ENCODE measurements around the gene SLC6A12. TPM values are rescaled to one million over a fixed set of nuclear protein-coding genes. Genes with fewer than 3 reads are reported as not detected.
A peak's percentile ranks its signal among the peaks of the same experiment; 100 is the strongest.
"Not testable (repeated sequence)": the region's sequence is repeated elsewhere in the genome, so short reads cannot be mapped to it uniquely, and the experiment has no call there.

Gene SLC6A12
- total RNA-seq, 2 experiments from 2014 or later: not detected

DNA sequence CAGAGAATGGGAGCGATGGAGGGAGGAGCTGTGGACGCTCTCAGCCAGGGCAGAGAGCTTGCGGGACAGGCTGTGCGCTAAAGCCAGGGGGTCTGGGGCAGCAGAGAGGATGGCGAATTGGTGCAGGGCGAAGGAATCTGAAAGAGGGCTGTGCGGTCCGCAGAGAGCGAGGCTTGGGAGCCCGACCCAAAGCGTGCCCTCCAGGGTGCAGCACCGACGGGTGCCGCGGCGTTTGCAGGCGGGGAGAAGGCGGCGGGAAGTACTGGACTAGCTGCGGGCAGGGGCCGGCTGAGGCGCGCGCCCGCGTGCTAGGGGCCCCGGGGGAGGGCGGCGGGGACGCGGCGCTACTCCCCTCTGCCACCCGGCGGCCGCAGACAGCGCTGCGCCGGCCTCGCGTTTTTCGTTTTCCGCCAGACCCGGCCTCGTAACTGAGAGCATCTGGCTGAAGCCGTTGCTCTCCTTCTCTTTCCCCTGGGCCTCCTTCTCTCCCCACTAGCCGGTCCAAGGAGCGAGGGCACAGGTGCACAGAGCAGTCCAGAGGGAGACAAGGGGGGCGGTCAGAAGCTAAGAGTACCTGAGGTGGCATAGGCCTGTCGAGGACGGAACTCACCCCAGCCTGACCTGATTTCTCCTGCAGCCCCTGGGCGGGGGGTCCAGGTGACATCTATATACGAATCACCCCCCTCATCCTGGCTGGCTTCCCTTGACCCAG lies 24.9 kb downstream of the SLC6A12 start:
- ATAC-seq (ENCODE audit: poor library complexity): peak; percentile 67
- Mint-ChIP-seq H3K27ac (no peak overlapping the region), H3K36me3 (ENCODE audit: low read depth) (no peaks in the 10 kb centered on the region), H3K4me3 (peak overlapping the region; percentile 88), H3K27me3 (peaks cover 52% of the 10 kb centered on the region), H3K4me1 (ENCODE audit: low read depth) (no peaks in the 10 kb centered on the region), H3K9me3 (no peaks in the 10 kb centered on the region)
- intact Hi-C loops (cut with DNase I, micrococcal nuclease): no loop called here
- DNase-seq: peak in 11 of 14 experiments; percentile 3 to 54 (median 14)
- peaks cover 5% of the 10 kb centered on the region for H3K4me1 ChIP-seq (ENCODE audit: insufficient read depth, low read length)
- H3K4me3 ChIP-seq (ENCODE audit: low read length): peak overlapping the region; percentile 31
- CTCF ChIA-PET: no interaction called here
- H3K27me3 ChIP-seq (ENCODE audit: control insufficient read depth in 1 of 2, insufficient read depth in 2 of 2, low read length in 2 of 2): peaks cover 0 to 15% of the 10 kb centered on the region in 2 experiments
- POLR2A ChIA-PET: no interaction called here
- no peaks in the 10 kb centered on the region for H3K36me3 ChIP-seq (ENCODE audit: insufficient read depth, low read length)
- TF ChIP-seq CTCF (IDR thresholded peaks at IDR 0.05): peak; percentile 55
- peaks cover 0 to 11% of the 10 kb centered on the region in 2 experiments for H3K9me3 ChIP-seq (ENCODE audit: control insufficient read depth in 1 of 2, insufficient read depth in 1 of 2, low read length in 2 of 2)
- H3K27ac ChIP-seq (ENCODE audit: low read depth in 1 of 2, low read length in 2 of 2): no peak overlapping the region

GRCh38 chr12:187986-188909 lies 25.7 kb downstream of the SLC6A12 start:
- DNase-seq; H3K27ac ChIP-seq (ENCODE audit: low read depth in 1 of 2, low read length in 2 of 2); H3K27ac Mint-ChIP-seq; ATAC-seq (ENCODE audit: poor library complexity); H3K4me1 Mint-ChIP-seq (ENCODE audit: low read depth); H3K36me3 ChIP-seq (ENCODE audit: insufficient read depth, low read length); CTCF ChIA-PET; H3K4me1 ChIP-seq (ENCODE audit: insufficient read depth, low read length); POLR2A ChIA-PET; H3K9me3 Mint-ChIP-seq; intact Hi-C loops (cut with DNase I, micrococcal nuclease); H3K36me3 Mint-ChIP-seq (ENCODE audit: low read depth): not testable (repeated sequence)
- Mint-ChIP-seq H3K27me3 (peaks cover 45% of the 10 kb centered on the region), H3K4me3 (peak overlapping the region; percentile 88)
- peaks cover 0 to 12% of the 10 kb centered on the region in 2 experiments for H3K27me3 ChIP-seq (ENCODE audit: control insufficient read depth in 1 of 2, insufficient read depth in 2 of 2, low read length in 2 of 2)
- peak overlapping the region; percentile 31 for H3K4me3 ChIP-seq (ENCODE audit: low read length)
- peaks cover 0 to 11% of the 10 kb centered on the region in 2 experiments for H3K9me3 ChIP-seq (ENCODE audit: control insufficient read depth in 1 of 2, insufficient read depth in 1 of 2, low read length in 2 of 2)

DNA sequence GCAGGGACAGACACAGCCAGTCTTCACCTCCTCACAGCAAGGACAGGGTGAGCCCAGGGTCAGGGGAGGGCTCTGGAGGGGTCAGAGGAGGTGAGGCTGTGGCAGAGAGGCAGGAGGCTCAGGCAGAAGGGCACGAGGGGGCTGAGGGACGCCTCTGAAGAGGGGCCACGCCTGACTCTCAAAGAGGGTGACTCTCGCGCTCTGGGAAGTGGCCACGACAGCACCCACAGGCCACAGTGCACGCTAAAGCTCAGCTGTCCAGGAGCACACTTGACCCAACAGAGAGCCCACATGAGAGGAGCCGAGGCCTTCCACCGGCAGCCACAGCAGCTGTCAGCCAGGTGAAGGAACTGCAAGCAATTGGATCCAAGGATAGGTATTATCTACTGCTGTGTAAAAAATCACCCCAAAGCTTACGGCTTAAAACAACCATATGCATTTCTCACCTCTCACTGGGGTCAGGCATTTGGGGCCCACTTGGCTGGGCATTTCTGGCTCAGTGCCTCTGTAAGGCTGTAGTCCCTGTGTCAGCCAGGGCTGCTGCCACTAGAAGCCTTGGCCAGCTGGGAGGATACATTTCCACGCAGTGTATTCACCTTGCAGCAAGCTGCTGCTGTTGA lies 27.8 kb downstream of the SLC6A12 start:
- no peak overlapping the region for H3K4me3 Mint-ChIP-seq
- no peak overlapping the region for H3K4me3 ChIP-seq (ENCODE audit: low read length)
- no peaks in the 10 kb centered on the region for H3K36me3 ChIP-seq (ENCODE audit: insufficient read depth, low read length)
- H3K36me3 Mint-ChIP-seq (ENCODE audit: low read depth): no peaks in the 10 kb centered on the region
- peaks cover 5% of the 10 kb centered on the region for H3K4me1 ChIP-seq (ENCODE audit: insufficient read depth, low read length)
- H3K27ac Mint-ChIP-seq: no peak overlapping the region
- peaks cover 0 to 11% of the 10 kb centered on the region in 2 experiments for H3K9me3 ChIP-seq (ENCODE audit: control insufficient read depth in 1 of 2, insufficient read depth in 1 of 2, low read length in 2 of 2)
- ATAC-seq (ENCODE audit: poor library complexity): no peak
- intact Hi-C loops (cut with DNase I, micrococcal nuclease): no loop called here
- no peak overlapping the region for H3K27ac ChIP-seq (ENCODE audit: low read depth in 1 of 2, low read length in 2 of 2)
- H3K9me3 Mint-ChIP-seq: no peaks in the 10 kb centered on the region
- ChIA-PET CTCF (no interaction called here), POLR2A (no interaction called here)
- DNase-seq: no peak
- peaks cover 28% of the 10 kb centered on the region for H3K27me3 Mint-ChIP-seq
- no peaks in the 10 kb centered on the region for H3K4me1 Mint-ChIP-seq (ENCODE audit: low read depth)
- no peak for TF ChIP-seq CTCF (IDR thresholded peaks at IDR 0.05)
- peaks cover 0 to 12% of the 10 kb centered on the region in 2 experiments for H3K27me3 ChIP-seq (ENCODE audit: control insufficient read depth in 1 of 2, insufficient read depth in 2 of 2, low read length in 2 of 2)
